KG1 (cell line): ENCODE results near the gene ADAMTS6.
"Not testable (repeated sequence)": the region's sequence is repeated elsewhere in the genome, so short reads cannot be mapped to it uniquely, and the experiment has no call there.

ENCODE experiments used
- DNase-seq: peaks from one replicate; lab custom pipeline; 2025; lab: John Stamatoyannopoulos, UW

The ADAMTS6 gene

GRCh38 chr5:65364907-65365306 is 116.8 kb downstream of the ADAMTS6 start:
- no peak for DNase-seq

- DNase-seq: no peak
These were observed 118.2 kb downstream of the ADAMTS6 start for GRCh38 chr5:65363499-65363898.

- no peak for DNase-seq
These were observed 121.7 kb downstream of the ADAMTS6 start for GRCh38 chr5:65359981-65360380.

GRCh38 chr5:65359569-65359968 is 122.2 kb downstream of the ADAMTS6 start:
- no peak for DNase-seq

- DNase-seq: no peak
These were observed 125.4 kb downstream of the ADAMTS6 start for GRCh38 chr5:65356274-65356673.

DNA sequence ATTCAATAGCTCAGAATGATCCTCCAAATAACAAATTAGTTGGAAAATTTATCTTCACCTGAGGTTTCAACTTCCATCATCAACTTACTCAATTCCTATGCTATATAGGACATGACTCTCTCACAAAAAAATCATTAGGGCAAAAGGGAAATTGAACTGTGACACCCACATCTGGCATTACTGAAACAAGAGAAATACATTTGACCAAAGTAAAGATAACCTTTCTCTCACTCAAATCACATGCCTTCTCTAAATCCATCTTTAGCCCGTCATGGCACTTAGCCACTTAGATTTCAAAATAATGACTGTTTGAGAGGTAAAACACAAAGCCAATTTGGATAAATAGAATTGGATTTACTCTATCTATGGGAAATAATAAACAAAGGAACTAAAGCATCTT is 126.4 kb downstream of the ADAMTS6 start:
- no peak for DNase-seq

- DNase-seq: no peak
These were observed 139.9 kb downstream of the ADAMTS6 start for GRCh38 chr5:65341835-65342234.

DNA sequence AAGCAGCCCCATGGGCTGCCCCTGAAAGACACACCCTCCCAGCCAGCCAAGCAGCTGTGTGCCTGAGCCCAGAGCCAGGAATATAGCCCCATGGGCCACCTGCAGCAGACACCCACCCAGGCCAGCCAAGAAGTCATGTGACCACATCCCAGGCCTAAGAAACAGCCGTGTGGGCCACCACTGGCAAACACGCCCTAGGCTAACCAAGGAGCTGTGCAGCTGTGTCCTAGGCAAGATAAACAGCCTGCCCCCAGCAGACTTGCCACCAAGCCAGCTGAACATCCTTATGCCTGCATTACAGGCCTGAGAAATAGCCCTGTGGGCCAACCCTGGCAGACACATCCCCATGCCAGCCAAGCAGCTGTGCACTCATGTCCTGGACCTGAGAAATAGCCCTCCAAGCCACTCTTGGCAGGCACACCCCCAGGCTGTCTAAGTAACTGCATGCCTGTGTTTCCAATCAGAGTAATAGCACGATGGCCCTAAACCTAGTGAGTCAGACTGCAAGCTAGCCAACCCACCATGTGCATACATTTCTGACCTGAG is 143.0 kb downstream of the ADAMTS6 start:
- DNase-seq: no peak

DNA sequence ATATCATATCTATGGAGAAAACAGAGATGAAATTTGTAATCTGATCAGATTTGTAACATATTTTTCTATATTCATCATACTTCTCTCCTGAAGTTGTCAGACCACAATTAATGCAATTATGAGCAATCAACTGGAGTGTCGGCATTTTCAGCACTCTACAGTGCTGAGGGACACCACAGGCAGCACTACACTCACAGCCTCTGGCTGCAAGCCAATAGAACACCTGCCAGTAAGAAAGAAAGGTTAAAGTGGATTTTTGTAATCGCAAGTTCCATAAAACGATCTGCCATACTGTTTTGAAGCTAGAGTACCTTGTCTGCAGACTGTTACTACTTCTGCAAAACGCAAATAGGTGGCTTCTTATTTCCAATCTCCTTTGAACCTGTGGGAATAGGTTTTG is 147.6 kb downstream of the ADAMTS6 start:
- DNase-seq: no peak

GRCh38 chr5:65332591-65332990 is 149.1 kb downstream of the ADAMTS6 start:
- DNase-seq: no peak

DNA sequence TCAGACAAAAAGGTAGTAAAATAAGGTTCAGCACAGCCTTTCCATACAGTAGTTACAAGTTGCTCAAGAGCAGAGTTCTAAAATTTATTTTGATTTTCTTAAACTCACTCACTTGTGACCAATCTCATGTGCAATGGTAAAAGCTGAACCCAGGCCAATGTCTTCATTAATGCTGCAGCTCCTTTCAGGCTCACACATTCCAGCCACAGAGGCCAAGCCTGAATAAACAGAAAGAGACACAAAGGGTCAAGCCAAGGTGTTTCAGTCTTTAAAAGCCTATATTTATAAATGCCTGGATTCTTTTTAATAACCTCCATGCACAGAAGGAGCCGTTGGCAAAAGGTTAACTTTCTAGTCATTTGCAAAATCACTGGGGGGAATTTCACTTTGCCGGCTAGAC is 152.5 kb downstream of the ADAMTS6 start:
- no peak for DNase-seq

DNA sequence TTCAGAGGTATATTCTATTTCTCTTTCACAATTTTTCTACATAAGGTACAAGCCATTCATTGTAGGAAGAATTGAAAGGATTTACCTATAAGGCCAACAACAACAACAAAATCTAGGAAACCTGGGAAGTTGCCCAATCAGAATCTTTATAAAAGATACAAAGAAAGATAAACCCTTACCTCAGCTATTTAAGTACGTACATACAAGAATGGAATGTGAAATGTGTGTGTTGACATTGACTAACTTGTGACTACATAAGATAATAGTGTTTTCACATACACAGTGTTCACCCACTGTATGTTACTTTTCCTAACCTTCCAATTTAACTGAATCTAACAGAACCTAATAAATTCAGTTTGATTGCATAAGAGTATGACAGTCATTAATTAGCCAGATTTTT is 154.1 kb downstream of the ADAMTS6 start:
- DNase-seq: no peak

DNA sequence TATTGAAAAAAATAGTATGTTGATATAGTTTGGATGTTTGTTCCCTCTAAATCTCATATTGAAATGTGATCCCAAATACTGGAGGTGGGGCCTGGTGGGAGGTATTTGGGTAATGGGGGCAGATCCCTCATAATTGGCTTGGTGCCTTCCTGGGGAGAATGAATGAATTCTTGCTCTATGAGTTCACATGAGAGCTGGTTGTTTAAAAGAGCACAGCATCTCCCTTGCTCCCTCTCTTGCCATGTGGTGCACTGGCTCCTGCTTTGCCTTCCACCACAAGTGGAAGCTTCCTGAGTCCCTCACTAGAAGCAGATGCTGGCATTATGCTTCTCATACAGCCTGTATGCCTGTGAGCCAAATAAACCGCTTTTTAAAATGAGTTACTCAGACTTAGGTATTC is 154.8 kb downstream of the ADAMTS6 start:
- no peak for DNase-seq

GRCh38 chr5:65324226-65324625 is 157.5 kb downstream of the ADAMTS6 start:
- DNase-seq: no peak

GRCh38 chr5:65320704-65321103 is 161.0 kb downstream of the ADAMTS6 start:
- DNase-seq: not testable (repeated sequence)

DNA sequence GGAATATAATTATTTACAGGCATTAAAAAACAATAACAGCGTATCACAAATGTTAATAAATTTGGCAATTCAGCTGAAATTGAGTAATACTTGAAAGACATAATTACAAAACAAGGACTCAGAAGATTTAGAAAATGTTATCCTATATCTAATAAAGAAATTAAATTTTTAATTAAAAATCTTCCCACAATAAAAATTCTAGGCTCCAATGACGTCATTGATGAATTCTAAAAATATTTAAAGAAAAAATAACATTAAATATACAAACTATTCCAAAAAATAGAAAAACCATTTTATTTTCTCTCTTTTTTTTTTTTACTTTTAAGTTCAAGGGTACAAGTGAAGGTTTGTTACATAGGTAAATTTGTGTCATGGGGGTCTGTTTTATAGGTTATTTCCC is 161.5 kb downstream of the ADAMTS6 start:
- no peak for DNase-seq

GRCh38 chr5:65307931-65308330 is 173.8 kb downstream of the ADAMTS6 start:
- no peak for DNase-seq

- no peak for DNase-seq
These were observed 174.6 kb downstream of the ADAMTS6 start for GRCh38 chr5:65307088-65307487.

- DNase-seq: no peak
These were observed 175.8 kb downstream of the ADAMTS6 start for GRCh38 chr5:65305913-65306312.

DNA sequence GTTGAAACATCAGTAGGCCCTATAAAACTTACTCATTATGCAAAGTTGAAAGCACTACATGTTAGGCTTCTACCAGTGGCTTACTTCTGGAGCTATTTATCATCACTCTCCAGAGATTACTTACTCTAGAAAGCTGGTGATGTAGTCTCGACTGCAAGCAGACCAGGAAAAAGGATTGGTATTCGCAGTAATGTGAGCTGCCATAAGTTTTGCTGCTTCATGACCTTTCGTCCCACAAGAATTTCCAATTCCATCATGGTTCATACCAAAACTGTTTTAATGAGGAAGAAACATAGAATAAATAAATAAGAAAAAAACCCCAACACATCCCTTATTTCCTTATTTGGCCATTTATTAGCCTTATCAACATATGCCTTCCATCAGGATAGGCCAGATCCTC is 181.9 kb downstream of the ADAMTS6 start:
- no peak for DNase-seq

GRCh38 chr5:65296067-65296466 is 185.7 kb downstream of the ADAMTS6 start:
- no peak for DNase-seq

DNA sequence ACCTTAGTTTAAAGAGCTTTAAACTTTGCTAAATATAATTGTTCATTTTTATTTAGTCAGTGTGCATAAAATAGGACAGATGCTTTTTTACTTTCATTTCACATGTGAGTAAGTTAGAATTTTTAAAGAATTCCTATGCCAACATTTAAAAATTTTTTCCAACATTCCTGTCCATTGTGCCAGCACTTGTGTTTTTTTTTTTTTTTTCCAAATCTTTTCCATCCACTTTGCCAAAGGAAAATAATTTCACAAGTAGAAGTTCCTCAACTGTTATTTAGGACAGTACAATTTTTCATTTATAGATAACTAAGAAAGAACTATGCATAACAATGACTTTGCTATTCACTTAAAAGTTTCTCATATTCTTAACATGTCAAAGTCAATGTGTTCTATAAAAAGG is 189.5 kb downstream of the ADAMTS6 start:
- no peak for DNase-seq

DNA sequence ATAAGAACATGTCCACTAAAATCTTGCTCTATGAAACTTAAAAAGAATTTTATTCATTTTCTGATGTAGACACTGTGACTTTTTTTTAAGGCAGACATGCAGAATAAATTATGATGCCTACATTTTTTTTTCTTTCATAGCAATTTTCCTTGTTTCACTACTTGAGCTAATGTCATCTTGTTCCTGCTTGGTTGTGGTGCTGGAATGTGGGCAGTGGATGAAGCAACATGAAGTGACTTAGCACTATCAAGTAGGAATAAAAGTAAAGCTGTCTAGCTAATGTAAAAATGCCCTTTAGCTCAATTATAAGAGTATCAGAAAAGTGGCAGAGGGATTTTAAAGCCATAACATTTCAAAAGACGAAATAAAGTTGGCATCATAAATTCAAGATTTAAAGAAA is 191.0 kb downstream of the ADAMTS6 start:
- no peak for DNase-seq

DNA sequence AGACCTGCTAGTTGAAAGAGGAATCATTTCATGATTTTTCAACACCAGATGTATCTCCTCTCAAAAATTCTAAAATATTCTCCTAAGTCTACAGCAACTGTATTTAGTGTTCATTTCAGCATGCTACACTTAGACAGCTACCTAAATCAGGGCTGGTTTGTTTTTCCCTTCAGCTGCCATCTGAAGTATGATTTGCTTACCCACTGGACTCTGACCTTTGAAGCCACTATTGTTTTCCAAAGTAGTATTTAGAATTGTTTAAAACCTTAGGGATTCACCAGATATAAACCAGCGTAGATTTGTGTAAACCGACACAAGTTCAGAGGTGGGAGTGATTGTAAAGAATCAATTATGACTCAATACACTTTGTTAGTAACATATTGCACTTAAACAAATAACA is 193.1 kb downstream of the ADAMTS6 start:
- no peak for DNase-seq

- no peak for DNase-seq
These were observed 202.1 kb downstream of the ADAMTS6 start for GRCh38 chr5:65279603-65280002.
